Prostate gland (tissue), 2 donors: ENCODE measurements around the gene SLAIN2.

Experiments
- CTCF ChIP-seq, 4 experiments: fragments of 200-600 bp in 2 of 4; fragments of 450-650 bp in 2 of 4; sonication (generic) in 2 of 4; IDR thresholded peaks; 1 replicate in 3 of 4; 2 replicates in 1 of 4; pipeline ENCODE4 v1.5.1; 2016 to 2019; ENCODE audit warnings: antibody characterized with exemption in 4 of 4, mild to moderate bottlenecking in 2 of 4, moderate library complexity in 2 of 4
- POLR2A ChIP-seq: fragments of 450-650 bp; IDR thresholded peaks from one replicate; pipeline ENCODE4 v1.6.1; 2016; ENCODE audit warnings: antibody characterized with exemption, mild to moderate bottlenecking
- POLR2AphosphoS5 ChIP-seq: sonication (generic); formaldehyde crosslinking; IDR thresholded peaks from one replicate; pipeline ENCODE4 v1.6.1; 2017; ENCODE audit warnings: antibody characterized with exemption

- TF ChIP-seq CTCF (IDR thresholded peaks at IDR 0.05): no peak
- TF ChIP-seq POLR2A: no peak
- no peak for TF ChIP-seq POLR2AphosphoS5
Observed at GRCh38 chr4:48396043-48396442, 54.7 kb downstream of the SLAIN2 start.
